Rectal smooth muscle tissue (tissue), 1 donor: ENCODE measurements around the gene LRRC52.

Source experiments
- H3K27ac ChIP-seq: one replicate; pipeline ENCODE4 v1.7.0; 2013; ENCODE audit warnings: low read depth, low read length, inconsistent platforms
- H3K27me3 ChIP-seq: one replicate; pipeline ENCODE4 v1.7.0; 2013; ENCODE audit warnings: low read length; ENCODE audit not compliant: control insufficient read depth, insufficient read depth
- H3K36me3 ChIP-seq: one replicate; pipeline ENCODE4 v1.7.0; 2013; ENCODE audit warnings: low read length; ENCODE audit not compliant: control insufficient read depth, insufficient read depth
- H3K4me1 ChIP-seq: one replicate; pipeline ENCODE4 v1.7.0; 2013; ENCODE audit warnings: low read length; ENCODE audit not compliant: control insufficient read depth, insufficient read depth
- H3K4me3 ChIP-seq: one replicate; pipeline ENCODE4 v1.7.0; 2013; ENCODE audit warnings: low read length
- H3K9ac ChIP-seq: one replicate; pipeline ENCODE4 v1.7.0; 2013; ENCODE audit warnings: low read length

Gene LRRC52, protein sequence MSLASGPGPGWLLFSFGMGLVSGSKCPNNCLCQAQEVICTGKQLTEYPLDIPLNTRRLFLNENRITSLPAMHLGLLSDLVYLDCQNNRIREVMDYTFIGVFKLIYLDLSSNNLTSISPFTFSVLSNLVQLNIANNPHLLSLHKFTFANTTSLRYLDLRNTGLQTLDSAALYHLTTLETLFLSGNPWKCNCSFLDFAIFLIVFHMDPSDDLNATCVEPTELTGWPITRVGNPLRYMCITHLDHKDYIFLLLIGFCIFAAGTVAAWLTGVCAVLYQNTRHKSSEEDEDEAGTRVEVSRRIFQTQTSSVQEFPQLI

DNA sequence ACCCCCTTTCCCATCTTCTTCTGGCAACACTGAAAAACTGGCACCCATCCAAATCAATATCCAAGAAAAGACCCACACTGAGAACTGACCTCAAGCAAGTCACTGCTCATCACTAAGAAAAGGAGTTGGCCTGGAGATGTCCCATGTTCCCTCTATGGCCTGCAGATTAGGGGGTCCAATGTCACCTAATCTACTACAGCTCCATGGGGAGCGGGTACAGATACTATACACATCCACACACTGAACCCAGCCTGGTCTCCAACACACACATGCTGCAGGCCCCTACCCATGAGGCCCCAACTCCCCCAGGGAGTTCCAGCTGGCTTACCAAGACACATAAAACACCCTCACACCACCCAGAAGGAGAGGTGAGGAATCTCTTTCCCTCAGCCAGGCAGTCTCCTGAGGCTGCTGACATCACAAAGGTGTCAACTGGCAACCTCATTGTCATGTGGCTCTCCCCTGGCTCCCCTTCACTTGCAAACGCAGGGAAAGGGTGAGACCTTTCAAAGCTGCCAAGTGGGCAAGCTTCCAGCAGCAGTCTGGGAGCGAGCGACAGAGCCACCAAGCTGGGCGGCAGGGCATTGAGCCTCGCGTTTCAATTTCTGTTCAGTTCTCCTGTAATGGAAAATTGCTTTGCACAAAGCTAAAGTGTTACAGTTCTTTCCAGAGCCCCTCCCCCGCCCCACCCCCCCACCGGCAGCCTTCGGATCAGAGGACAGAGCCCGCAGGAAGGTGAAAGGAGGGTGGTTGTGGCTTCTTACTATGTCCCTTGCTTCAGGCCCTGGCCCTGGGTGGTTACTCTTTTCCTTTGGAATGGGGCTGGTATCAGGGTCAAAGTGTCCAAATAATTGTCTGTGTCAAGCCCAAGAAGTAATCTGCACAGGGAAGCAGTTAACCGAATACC lies at the start of gene LRRC52:
Gene LRRC52, plus strand, starts transcription at position 469 of the 907 bp plus-strand sequence. Its CDS starts 297 bp downstream, at position 766.
- Histone ChIP-seq H3K27me3 (no peaks in the 10 kb centered on the region), H3K4me3 (no peak within 1 kb of the TSS), H3K9ac (no peak within 1 kb of the TSS), H3K4me1 (no peaks in the 10 kb centered on the region), H3K27ac (no peak within 1 kb of the TSS), H3K36me3 (no peaks in the 10 kb centered on the region)

DNA sequence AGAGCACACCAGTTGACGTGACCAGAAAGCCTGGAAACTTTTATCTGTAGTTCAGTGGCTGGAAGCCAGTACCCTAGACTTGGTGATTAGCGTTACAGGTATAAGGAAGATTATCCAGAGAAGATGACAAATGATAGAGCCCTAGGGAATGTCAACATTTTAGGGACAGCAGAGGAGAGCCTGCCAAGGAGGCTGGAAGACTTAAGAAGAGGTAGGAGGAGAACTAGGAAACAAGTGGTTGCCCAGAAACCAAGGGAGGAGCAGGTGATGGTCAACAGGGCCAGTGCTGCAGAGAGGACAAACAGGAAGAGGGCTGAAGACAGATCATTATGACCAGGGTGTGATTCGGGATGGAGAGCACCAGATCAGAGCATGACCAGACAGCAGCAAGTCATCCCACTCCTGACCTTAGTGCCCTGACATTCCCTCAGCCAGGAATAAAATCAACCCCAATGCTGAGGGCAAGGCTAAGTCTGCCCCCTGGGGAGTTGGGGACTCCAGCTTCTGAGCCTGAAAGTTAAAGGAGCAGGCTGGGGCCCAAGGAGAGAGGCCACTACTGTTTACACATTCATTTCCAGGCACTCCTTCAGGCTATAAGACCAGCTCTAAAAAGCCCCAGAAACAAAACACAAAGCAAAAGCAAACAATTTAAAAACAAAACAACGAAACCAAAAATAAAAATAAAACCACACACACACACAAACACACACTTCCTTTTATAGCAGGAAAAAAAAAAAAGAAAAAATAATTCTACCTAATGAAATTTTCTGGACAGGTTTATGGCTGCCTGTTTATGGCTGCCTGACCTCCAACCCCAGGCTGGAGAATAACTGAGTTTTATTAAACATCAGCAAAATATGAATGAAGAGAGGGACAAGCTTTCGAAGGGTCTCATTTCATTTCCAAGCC lies 48.6 kb upstream of the LRRC52 start:
- Histone ChIP-seq H3K9ac (no peak overlapping the region), H3K36me3 (no peaks in the 10 kb centered on the region), H3K4me3 (no peak overlapping the region), H3K27me3 (no peaks in the 10 kb centered on the region), H3K27ac (no peak overlapping the region), H3K4me1 (no peaks in the 10 kb centered on the region)

DNA sequence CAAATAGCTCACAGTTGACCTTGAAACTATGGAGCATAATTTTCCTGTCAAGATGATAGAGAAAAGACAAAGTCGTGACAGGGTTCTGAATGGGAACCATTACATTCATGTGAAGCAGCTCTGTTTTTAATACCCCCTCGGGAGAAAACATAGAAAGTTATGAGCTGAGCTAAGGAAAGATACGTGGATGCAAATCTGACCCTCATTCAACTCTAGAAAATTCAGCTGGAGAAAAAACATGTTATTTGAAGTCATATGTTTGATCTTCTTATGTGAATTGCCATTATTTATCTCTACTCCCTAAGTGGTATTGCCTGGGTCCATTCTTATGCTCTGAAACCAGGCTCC lies 48.0 kb upstream of the LRRC52 start:
- Histone ChIP-seq H3K9ac (no peak overlapping the region), H3K27me3 (no peaks in the 10 kb centered on the region), H3K4me1 (no peaks in the 10 kb centered on the region), H3K4me3 (no peak overlapping the region), H3K36me3 (no peaks in the 10 kb centered on the region), H3K27ac (no peak overlapping the region)

DNA sequence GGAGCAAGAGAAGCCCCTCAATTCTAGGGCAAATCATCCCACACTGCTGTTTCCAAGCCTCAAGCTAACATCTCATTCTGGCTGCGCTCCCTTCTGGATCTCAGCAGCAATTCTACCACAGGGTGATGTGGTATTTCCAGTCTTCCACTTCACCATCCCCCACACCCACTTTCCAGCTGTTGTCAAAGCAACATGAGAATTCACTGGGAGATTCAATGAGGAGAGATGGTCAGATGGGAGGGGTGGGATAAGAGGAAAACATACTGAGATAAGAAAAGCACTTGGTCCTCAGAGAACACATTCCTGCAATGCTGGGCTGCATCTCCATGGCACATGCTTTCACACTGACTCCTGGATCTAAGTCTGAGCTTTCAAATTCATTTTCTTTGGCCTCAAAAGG lies 47.3 kb upstream of the LRRC52 start:
- H3K4me1 ChIP-seq, result no peaks in the 10 kb centered on the region
- no peak overlapping the region for H3K27ac ChIP-seq
- no peaks in the 10 kb centered on the region for H3K36me3 ChIP-seq
- no peak overlapping the region for H3K9ac ChIP-seq
- H3K27me3 ChIP-seq, result no peaks in the 10 kb centered on the region
- no peak overlapping the region for H3K4me3 ChIP-seq

DNA sequence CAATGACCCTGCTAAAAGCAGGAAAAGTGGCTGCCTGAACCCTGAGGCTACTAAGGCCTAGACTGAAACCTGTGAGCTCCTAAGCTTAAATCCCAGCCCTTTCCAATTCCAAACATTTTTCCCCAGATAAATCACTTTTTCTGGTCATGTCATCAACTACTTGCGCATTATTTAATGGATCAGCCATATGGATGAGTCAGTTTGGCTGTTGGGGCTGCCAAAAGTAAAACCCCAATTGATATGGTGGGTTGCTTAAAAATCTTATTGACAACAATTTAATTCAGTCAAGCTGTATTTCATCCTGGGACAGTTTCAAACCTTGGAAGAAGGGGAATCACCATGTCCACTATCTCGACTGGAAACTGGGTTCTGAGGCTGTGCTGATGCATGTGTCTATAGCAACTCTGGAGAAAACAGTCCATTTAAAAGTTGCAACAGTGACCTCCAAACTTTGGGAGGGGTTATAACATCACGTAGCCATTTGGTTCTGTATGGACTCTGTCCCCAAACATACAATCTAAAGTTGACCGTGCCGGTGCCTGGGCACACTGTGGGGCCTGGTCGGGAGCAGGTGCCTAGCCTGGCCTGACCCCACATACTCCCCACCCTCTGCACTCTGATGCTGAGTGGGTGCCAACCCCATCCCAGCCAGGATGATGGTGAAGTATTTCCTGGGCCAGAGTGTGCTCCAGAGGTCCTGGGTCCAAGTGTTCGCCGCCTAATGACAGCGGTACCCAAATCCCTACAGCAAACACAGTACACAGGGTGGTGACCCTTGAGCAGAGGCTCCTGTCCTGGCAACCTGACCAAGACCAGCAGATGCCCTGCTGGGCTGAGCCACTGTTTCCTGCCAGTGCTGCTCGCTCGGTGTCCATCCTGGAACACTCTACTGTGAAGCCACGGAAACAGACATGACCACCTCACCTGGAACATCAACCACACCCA lies 46.5 kb upstream of the LRRC52 start:
- H3K9ac ChIP-seq, result no peak overlapping the region

DNA sequence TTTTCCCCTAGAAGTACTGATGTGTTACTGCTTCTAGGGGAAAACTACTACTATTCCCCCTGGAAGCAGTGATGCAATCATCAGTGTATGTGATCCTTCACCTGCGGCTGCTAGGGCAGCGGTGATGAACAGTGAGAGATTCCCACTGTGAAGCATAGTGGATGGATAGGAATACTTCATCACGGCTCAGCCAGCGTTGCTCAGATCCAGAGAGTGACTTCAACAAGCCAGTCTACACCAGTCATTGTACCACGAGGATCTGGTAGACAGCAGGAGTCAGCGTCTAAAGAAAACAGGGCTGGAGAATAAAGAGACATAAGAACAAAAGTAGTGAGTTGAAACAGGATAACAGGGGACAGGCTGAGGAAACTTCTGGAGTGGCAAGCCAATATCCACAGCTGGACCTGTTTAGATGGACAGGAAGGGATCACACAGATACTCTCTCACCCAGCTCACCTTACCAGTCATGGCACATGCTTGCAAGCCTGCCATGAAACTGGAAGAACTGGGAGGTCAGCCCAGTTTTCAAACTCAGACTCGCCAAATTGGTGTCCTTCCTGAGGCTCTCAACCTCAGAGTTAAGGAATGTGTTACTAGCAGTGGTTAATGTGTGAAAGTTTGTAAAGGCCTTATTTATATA lies 42.4 kb upstream of the LRRC52 start:
- no peaks in the 10 kb centered on the region for H3K4me1 ChIP-seq
- no peak overlapping the region for H3K27ac ChIP-seq
- no peak overlapping the region for H3K9ac ChIP-seq
- no peaks in the 10 kb centered on the region for H3K36me3 ChIP-seq
- H3K27me3 ChIP-seq, result no peaks in the 10 kb centered on the region
- no peak overlapping the region for H3K4me3 ChIP-seq

More for the DNA sequence above, 46.5 kb upstream of the LRRC52 start:
- Histone ChIP-seq H3K27ac (no peak overlapping the region), H3K4me3 (no peak overlapping the region), H3K27me3 (no peaks in the 10 kb centered on the region), H3K36me3 (no peaks in the 10 kb centered on the region), H3K4me1 (no peaks in the 10 kb centered on the region)

DNA sequence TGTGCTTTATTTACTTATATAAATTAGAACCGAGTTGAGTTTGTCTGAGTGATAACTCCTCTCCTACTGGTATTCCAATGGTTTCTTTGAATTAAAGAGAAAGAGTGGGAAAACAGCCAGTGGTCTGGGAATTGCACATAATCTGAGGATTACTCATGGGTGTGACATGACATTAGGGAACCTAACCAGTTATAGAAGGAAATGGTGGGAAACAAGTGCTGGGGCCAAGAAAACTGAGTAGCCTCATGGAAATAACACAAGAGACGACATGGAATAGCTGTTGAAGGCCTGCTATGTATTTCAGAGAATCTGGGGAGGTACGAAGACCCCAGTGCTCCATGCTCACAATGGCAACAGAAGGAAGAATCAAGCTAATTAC lies 41.8 kb upstream of the LRRC52 start:
- Histone ChIP-seq H3K36me3 (no peaks in the 10 kb centered on the region), H3K27me3 (no peaks in the 10 kb centered on the region), H3K4me3 (no peak overlapping the region), H3K9ac (no peak overlapping the region), H3K27ac (no peak overlapping the region), H3K4me1 (no peaks in the 10 kb centered on the region)

DNA sequence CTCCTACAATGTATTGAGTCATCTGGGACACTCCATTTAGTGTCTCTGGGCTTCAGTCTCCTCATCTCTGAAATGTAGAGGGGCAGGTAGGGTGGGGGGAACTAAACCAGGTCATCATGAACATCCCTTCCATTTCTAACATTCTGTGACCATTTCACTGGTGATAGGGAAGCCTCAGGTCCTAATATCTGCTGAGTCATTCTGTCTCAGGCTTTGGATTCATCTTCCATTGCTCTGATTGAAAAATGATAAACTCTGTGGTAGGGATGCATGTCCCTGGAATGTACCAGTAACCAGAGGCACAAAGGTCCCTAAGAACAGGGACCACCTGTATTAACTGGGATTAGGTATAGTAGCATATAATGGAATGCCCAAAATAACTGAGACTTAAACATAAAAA lies 36.2 kb upstream of the LRRC52 start:
- Histone ChIP-seq H3K4me3 (no peak overlapping the region), H3K27me3 (no peaks in the 10 kb centered on the region), H3K27ac (no peak overlapping the region)

DNA sequence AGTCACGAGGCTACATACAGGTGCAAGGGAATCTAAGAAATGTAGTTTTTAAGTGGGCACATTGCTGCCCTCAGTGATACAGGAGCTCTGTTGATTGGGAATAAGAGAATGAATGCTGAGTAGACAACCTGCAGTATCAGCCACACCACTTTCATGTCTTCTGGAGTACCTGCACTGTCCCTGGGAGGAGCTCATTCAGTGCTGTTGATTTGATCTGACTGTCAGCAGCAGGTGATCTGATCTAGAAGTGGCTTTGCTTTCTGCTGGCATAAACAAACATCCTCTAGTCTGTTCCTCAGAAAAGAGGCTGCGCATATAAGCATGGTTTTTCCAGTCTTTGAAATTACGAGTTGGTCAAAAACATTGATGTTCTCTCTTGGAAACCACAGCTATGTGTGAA lies 35.5 kb upstream of the LRRC52 start:
- no peak overlapping the region for H3K27ac ChIP-seq
- no peaks in the 10 kb centered on the region for H3K36me3 ChIP-seq
- no peak overlapping the region for H3K9ac ChIP-seq
- H3K27me3 ChIP-seq, result no peaks in the 10 kb centered on the region
- no peaks in the 10 kb centered on the region for H3K4me1 ChIP-seq
- no peak overlapping the region for H3K4me3 ChIP-seq

More for the DNA sequence above, 36.2 kb upstream of the LRRC52 start:
- Histone ChIP-seq H3K4me1 (no peaks in the 10 kb centered on the region), H3K36me3 (no peaks in the 10 kb centered on the region), H3K9ac (no peak overlapping the region)

DNA sequence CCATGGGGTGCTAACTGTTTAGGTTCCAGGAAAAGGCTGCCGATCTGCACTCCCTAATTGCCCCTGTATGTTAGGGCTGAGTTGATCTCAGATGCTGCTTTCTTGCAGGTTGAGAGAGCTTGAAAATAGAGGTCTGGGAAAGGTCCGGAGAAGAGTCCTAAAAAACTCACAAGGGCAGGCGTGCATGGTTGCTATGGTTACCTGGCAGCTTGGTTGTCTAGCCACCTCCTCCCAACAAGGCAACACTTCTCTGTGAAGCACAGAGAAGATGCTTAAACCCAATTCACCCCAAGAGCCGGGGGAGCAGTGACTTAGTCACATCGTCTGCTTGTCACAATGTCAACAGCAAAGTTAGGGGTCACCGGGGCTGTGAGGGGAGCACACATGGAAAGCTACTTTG lies 31.0 kb upstream of the LRRC52 start:
- Histone ChIP-seq H3K27ac (no peak overlapping the region), H3K27me3 (no peaks in the 10 kb centered on the region), H3K4me3 (no peak overlapping the region), H3K9ac (no peak overlapping the region), H3K36me3 (no peaks in the 10 kb centered on the region), H3K4me1 (no peaks in the 10 kb centered on the region)

DNA sequence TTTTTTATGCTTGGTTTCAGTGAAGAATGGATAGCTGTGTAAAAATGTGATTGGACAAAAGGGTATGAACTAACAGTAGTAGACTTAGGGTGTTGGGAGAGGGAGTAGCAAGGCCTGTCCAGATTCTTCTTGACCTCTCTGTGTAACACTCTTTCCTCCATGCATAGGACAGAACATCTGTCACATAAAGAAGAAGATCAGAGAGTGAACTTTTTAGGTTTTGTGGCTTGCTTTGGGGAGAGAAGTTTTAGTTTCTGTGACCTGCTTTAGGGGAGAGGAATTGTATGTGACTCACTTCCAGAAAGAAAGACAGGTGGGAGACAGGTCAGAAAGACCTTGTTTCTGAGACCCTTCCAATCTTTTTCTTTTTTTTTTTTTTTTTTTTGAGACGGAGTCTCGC lies 27.3 kb upstream of the LRRC52 start:
- Histone ChIP-seq H3K27ac (no peak overlapping the region), H3K4me1 (no peaks in the 10 kb centered on the region), H3K4me3 (no peak overlapping the region), H3K36me3 (no peaks in the 10 kb centered on the region), H3K9ac (no peak overlapping the region), H3K27me3 (no peaks in the 10 kb centered on the region)
